Measurements from ENCODE around the gene LSM7.

DNA sequence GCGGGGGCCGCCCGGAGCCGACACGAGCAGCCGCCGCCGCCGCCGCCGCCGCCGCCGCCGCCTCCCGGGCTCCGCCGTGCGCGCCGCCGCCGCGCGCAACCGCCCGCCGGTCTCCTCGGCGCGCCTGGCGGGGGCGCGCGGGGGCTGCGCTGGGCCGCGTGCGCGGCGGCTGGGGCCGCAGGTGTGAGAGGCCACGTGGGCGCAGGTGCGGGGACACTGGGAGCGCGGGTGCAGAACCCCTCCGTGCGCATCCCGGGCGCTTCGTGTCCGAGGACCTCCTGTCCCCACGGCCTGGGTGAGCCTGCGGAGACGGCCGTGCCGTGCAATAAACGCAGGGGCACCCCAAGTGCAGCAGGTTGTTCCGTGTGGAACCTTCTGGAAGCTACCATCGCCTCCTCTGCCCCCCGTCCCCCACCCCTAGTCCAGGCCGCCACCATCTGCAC lies 20.3 kb downstream of the LSM7 start, which contains the start of gene LINGO3:
- TF ChIP-seq, protein P1, sequence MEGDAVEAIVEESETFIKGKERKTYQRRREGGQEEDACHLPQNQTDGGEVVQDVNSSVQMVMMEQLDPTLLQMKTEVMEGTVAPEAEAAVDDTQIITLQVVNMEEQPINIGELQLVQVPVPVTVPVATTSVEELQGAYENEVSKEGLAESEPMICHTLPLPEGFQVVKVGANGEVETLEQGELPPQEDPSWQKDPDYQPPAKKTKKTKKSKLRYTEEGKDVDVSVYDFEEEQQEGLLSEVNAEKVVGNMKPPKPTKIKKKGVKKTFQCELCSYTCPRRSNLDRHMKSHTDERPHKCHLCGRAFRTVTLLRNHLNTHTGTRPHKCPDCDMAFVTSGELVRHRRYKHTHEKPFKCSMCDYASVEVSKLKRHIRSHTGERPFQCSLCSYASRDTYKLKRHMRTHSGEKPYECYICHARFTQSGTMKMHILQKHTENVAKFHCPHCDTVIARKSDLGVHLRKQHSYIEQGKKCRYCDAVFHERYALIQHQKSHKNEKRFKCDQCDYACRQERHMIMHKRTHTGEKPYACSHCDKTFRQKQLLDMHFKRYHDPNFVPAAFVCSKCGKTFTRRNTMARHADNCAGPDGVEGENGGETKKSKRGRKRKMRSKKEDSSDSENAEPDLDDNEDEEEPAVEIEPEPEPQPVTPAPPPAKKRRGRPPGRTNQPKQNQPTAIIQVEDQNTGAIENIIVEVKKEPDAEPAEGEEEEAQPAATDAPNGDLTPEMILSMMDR (IDR thresholded peaks at IDR 0.05) = no peak
- TF ChIP-seq POLR2A (IDR thresholded peaks at IDR 0.05) = no peak
